GM18867 (cell line): Measurements from ENCODE around the gene COPS6.

Source experiments
- ATAC-seq: cut with Tn5 transposase; IDR thresholded peaks from one replicate; pipeline ENCODE4 v1.9.1; 2021; ENCODE audit warnings: mild to moderate bottlenecking, moderate library complexity; ENCODE audit not compliant: unreplicated experiment

COPS6 gene

DNA sequence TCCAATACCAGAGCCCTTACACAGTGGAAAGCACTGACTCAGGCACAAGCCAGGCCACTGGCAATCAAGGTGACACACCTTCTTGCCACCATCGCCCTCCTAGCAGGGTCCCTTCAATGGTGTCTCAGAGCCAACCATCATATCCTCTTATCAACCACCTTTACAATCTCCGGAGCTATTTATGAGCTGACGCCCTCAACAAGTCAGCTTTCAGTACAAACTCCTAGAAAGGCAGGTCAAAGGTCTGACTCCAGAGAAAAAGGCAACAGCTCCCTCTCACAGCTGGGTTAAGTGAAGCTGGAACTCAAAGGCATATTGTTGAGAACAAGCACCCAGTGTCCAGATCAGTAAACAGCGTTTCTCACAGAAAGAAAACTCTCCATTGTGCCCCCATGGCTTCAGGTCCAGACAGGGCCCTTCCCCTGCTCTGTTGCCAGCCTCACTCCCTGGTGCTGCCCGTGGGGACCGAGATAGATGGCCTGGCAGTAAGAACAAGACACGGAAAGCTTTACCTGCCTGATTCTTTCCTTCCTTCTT is 9.7 kb upstream of the COPS6 start:
- ATAC-seq: no peak

GRCh38 chr7:100080907-100081534 is 7.7 kb upstream of the COPS6 start:
- no peak for ATAC-seq

GRCh38 chr7:100081535-100082102 is 7.2 kb upstream of the COPS6 start, which contains the start of gene ZNF3:
TSS of gene ZNF3 (minus strand) at chr7:100081723. CDS start at chr7:100077357, 4,366 bp downstream.
- peak; percentile 85 for ATAC-seq

DNA sequence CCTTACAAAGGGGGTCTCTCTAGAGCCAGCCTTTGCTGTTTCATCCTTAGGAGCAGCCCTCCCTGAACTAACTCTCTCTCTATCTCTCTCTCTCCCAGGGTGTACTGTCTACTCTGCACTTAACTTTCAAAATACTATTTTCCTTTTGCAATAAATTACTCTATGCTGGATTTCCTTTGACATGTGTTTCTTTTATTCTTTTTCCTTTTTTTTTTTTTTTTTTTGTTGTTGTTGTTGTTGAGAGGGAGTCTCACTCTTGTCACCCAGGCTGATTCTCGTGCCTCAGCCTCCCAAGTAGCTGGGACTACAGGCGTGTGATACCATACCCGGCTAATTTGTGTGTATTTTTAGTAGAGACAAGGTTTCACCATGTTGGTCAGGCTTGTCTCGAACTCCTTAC is 5.8 kb upstream of the COPS6 start:
- no peak for ATAC-seq

DNA sequence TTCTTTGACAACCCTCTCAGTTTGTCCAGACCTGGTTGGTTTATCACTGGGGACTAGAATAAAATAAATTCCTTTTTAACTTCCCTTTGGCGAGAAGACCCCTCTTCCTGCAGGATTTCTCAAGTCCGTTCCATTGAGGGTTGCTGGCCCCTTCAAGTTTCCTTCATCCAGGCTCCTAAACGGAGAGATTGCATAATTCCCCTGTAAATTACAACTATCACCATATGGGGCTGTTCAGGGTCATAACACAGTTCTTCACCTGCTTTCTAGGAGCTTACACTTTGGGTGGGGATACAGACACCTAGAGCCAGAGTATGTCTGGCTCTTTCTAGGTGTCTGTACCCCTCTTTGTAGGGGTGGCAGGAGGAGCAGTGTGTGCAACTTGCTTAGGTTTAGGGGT is 3.3 kb upstream of the COPS6 start:
- no peak for ATAC-seq

GRCh38 chr7:100087055-100087750 is 1.6 kb upstream of the COPS6 start:
- ATAC-seq: no peak

GRCh38 chr7:100088095-100088620 is 611 bp upstream of the COPS6 start:
- ATAC-seq: no peak

DNA sequence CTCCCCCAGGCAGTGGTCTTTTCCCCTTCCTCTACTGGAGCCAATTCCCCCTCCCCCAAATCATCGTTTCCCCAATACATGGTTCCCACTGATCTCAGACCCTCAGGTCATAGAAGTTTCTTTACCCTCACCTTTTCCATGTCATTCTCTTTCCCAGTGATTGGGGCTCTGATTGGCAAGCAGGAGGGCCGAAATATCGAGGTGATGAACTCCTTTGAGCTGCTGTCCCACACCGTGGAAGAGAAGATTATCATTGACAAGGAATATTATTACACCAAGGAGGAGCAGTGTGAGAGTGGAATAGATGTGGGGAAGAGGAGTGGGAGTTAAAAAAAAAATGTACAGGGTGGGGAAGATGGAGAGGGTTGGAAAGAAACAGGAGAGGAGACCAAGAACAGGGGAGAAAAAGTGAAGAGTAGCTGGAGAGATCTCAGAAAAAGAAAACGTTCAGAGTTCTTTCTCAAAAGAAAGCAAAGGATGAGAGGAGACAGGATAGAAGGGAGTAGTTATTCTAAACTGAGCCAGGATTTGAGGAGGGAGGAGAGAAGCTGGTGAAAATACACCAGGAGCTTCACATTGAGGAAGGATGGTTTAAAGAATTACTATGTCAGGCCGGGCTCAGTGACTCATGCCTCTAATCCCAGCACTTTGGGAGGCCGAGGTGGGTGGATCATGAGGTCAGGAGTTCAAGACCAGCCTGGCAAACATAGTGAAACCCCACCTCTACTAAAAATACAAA is 858 bp downstream of the COPS6 start:
- no peak for ATAC-seq

- no peak for ATAC-seq
Measured at GRCh38 chr7:100090527-100091410, 2.0 kb downstream of the COPS6 start.

GRCh38 chr7:100091411-100092181 is 2.8 kb downstream of the COPS6 start:
- ATAC-seq: no peak

DNA sequence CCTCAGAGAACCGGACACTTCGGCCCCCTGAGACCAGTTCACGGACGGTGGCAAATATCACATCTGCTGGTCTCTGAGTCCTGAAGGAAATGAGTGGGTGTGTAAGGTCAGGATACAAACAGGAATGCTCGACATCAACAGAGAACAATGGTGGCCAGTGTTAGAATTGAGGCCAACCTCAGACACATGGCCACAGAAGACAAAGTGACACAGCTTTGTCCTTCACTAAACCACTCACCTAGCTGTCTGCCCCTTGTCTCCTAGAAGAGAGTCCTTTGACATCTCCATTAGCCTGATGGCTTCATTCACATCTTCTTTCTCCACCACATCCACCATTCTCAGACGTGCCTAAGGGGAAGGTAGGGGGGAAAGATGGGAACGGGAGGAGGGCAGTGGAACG is 4.3 kb downstream of the COPS6 start:
- ATAC-seq: no peak

GRCh38 chr7:100093498-100093897 is 4.7 kb downstream of the COPS6 start:
- ATAC-seq: no peak

- no peak for ATAC-seq
Measured at GRCh38 chr7:100093925-100094486, 5.2 kb downstream of the COPS6 start.

- no peak for ATAC-seq
Measured at GRCh38 chr7:100095289-100095688, 6.5 kb downstream of the COPS6 start.

- no peak for ATAC-seq
Measured at GRCh38 chr7:100095704-100096103, 6.9 kb downstream of the COPS6 start.

- ATAC-seq: no peak
Measured at GRCh38 chr7:100098913-100099312, 10.1 kb downstream of the COPS6 start.

GRCh38 chr7:100099452-100099851 is 10.7 kb downstream of the COPS6 start:
- no peak for ATAC-seq

DNA sequence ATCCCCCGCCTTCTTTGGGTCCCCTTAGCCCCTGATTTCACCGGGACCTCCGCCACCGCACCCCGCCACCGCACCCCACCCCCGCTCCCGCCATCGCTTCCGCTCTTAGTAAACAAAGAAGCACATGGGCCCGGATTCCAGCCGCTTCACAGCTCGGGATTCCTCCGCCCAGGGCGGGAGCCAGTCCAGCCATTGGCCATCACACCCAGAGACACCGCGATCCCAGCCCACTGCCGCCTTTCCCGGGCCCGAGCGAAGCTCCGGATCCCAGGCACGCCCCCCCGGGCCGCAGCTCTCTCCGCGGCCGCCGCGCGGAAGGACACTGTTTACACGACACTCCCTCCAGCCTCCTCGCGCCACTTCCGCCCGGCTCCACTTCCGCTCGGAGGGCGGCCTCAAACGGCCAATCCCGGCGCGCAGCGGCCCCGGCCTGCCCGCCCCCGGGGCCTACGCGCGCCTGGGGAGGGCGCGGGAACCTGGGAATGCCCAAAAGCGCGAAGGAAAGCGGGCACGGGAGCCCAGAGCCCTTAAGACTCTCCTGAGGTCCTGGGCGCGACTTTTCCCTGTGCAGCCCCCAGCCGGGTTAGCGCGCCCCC is 11.7 kb downstream of the COPS6 start:
- ATAC-seq: peak; percentile 58
